HFF-Myc (cell line): ENCODE measurements around the gene CLDN9.
"Not testable (repeated sequence)": the region's sequence is repeated elsewhere in the genome, so short reads cannot be mapped to it uniquely, and the experiment has no call there.

ENCODE experiments used
- DNase-seq: peaks from one replicate; pipeline ENCODE4 v3.0.0-alpha.2; 2011; ENCODE audit warnings: low read depth; ENCODE audit errors: extremely low read depth
- H3K4me3 ChIP-seq: replicated peaks from 2 replicates; pipeline ENCODE4 v1.5.1; 2011; ENCODE audit warnings: low read depth, mild to moderate bottlenecking, control low read depth, low read length
- TF ChIP-seq, protein P1 (sequence below): IDR thresholded peaks from 2 replicates; pipeline ENCODE4 v1.5.1; 2012; ENCODE audit warnings: mild to moderate bottlenecking, low read depth, low read length, control low read depth; ENCODE audit errors: missing control alignments

CLDN9 gene

DNA sequence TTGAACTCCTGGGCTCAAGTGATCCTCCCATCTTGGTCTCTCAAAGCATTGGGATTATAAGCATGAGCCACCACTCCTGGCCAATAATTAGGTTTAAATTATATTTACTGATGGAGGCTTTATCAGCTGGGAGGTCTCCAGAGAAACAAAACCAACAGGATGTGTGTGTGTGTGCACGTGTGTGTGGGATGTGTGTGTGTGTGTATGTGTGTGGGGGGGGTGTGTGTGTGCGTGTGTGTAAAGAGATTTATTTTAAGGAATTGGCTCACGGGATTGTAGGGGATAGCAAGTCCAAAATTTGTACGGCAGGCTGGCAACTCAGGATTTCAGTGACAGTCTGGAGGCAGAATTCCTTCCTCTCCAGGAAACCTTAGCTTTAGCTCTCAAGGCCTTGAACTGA, 38.3 kb downstream of the CLDN9 start:
- DNase-seq, result no peak
- H3K4me3 ChIP-seq, result no peak overlapping the region
- TF ChIP-seq, protein P1, sequence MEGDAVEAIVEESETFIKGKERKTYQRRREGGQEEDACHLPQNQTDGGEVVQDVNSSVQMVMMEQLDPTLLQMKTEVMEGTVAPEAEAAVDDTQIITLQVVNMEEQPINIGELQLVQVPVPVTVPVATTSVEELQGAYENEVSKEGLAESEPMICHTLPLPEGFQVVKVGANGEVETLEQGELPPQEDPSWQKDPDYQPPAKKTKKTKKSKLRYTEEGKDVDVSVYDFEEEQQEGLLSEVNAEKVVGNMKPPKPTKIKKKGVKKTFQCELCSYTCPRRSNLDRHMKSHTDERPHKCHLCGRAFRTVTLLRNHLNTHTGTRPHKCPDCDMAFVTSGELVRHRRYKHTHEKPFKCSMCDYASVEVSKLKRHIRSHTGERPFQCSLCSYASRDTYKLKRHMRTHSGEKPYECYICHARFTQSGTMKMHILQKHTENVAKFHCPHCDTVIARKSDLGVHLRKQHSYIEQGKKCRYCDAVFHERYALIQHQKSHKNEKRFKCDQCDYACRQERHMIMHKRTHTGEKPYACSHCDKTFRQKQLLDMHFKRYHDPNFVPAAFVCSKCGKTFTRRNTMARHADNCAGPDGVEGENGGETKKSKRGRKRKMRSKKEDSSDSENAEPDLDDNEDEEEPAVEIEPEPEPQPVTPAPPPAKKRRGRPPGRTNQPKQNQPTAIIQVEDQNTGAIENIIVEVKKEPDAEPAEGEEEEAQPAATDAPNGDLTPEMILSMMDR, result no peak

DNA sequence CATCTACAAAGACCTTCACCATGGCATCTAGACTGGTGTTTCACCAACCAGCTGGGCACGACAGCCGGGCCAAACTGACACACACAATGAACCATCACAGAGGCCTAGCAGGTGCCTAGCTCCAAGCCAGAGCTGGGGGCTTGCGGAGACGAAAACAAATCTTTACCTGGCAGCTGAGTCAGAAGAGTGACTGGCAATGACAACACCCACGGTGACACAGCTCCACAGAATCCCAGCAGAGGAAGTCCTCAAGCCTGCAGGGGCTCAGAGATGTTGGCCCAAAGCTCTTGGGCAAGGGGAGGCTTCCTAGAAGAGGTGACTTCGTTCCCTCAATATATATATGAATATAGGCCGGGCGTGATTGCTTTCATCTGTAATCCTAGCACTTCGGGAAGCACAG, 38.8 kb downstream of the CLDN9 start:
- no peak overlapping the region for H3K4me3 ChIP-seq
- DNase-seq, result no peak
- TF ChIP-seq, protein P1, result no peak

DNA sequence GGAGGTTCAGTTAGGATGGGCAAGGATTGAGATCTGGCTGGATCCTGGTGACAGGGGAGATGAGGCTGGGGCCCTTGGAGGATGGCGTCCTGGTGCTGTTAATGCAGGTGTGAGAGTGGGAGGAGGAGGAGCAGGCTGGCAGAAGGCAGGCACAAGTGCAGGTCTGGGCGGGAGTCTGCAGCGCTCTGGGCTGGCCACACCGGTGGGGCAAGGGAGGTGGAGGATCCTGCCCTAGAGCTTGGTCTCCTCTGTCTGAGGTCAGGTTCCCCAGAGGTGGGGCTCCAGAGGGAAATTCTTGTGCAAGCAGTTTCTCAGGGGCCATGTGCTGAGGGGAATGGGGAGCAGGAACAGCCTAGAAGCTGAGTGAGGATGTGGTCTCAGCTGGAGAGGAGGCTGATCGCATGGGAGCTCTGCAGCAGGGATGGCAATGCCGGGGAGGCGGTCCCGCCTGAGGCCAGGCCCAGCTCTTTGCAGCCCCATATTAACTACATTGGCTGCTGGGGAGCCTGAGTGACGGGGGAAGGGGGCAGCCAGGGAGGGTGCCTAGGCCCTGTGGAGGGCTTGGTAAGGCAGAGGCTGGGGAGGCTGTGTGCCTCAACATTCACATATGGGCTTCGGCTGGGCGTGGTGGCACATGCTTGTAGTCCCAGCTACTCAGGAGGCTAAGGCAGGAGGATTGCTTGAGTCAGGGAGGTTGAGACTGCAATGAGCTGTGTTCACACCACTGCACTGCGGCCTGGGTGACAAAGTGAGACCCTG, 40.0 kb downstream of the CLDN9 start:
- not testable (repeated sequence) for DNase-seq, H3K4me3 ChIP-seq

DNA sequence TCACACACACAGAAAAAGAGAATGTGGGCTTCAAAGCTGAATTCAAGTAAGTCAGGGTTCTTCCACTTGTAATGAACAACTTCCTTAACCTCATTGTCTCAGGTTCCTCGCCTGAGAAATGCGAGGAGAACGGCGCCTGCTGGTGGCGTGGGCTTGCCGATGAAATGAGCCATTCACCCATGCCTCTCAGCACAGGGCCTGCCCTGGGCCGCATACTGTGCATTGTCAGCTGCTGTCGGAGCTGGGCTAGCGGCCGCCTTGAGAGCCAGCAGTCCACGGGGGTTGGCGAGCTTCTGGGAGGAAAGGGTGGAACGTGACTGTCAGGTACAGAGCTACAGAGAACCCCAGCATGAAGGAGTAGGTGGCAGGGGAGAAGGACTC, 40.6 kb downstream of the CLDN9 start:
- not testable (repeated sequence) for DNase-seq, H3K4me3 ChIP-seq

DNA sequence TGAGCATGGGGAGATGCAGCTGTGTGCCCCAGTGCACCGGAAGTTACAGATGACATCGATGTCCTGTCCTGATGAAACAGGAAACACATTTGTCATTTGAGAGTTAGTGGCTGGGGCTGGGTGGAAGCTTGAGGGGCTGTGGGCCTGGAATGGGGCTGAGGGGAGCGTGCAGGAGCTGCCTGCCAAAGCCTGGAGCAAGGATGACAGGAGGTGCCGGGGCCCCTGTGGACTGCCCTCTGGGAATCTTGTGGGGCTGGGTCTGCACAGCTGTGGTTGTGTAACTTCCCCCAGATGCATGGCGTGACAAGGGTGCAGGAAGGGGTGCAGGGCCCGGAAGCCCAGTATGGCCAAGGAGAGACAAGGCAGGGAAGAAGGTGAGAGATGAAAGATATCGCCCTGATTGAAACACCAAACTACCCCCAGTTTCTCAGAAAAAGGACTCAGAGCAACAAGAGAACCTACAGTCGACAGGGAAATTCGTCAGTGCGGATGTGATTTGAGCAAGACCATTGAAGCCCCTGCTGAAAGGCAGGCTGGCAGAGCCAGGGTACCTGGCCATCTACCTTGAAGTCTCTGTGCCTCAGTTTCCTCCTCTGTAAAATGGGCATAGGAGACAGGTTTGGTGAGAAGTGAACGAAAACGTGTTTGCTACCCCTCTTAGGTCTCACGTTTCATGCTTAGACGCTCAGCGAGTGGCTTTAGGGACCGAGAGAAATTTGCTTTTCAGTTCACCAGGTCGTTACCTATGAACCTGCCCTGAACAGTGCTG, 42.4 kb downstream of the CLDN9 start:
- TF ChIP-seq, protein P1, result no peak
- DNase-seq, result no peak
- no peak overlapping the region for H3K4me3 ChIP-seq

DNA sequence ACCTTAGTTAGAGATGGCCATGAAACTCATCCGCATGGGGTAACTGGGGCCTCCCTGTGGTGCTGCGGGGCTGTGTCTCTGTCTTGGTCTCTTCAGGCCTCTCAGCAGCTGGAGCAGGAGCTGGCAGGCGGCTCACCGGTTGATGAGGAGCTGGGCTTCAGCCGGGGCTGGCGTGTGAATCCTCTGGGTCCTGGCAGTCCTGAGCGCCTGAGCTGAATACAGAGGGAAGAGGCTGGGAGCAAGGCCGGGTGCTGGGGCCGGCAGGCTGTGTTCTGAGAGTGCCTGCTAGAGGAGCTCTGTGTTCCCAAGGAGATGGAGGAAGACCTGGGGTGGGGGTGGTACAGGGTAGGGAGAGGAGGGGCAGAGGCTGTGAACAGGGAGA, 43.0 kb downstream of the CLDN9 start:
- H3K4me3 ChIP-seq, result not testable (repeated sequence)

DNA sequence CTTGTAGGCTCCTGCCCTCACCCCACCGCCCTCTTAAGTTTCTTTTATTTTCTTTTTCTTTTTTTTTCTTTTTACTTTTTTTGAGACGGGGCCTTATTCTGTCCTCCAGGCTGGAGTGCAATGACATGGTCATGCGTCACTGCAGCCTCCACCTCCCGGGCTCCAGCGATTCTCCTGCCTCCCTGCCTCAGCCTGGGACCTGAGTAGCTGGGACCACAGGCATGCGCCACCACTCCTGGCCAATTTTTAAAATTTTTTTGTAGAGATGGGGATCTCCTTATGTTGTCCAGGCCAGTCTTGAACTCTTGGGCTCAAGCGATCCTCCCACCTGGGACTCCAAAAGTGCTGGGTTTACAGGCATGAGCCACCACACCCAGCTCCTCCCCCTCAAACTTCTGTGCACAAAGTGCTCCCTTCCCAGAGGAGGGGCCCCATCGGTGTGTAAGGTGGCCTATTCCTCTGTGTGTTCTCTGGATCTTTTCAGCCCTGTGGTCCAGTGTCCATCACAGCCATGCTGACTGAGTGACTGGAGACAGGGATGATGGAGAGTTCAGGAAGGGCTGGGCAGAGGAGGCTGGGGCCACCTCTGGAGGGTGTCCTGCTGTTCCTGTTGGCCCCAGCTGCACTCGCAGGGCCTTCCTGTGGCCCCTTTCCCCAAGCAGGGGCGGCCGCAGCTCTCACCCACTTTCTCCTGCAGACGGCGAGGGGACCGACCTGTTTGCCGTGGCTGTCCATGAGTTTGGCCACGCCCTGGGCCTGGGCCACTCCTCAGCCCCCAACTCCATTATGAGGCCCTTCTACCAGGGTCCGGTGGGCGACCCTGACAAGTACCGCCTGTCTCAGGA, 43.8 kb downstream of the CLDN9 start:
- no peak overlapping the region for H3K4me3 ChIP-seq
- TF ChIP-seq, protein P1, result no peak
- no peak for DNase-seq

More for the DNA sequence above, 43.0 kb downstream of the CLDN9 start:
- not testable (repeated sequence) for DNase-seq
